ENCODE results near the gene SLC25A39.

SLC25A39 gene

DNA sequence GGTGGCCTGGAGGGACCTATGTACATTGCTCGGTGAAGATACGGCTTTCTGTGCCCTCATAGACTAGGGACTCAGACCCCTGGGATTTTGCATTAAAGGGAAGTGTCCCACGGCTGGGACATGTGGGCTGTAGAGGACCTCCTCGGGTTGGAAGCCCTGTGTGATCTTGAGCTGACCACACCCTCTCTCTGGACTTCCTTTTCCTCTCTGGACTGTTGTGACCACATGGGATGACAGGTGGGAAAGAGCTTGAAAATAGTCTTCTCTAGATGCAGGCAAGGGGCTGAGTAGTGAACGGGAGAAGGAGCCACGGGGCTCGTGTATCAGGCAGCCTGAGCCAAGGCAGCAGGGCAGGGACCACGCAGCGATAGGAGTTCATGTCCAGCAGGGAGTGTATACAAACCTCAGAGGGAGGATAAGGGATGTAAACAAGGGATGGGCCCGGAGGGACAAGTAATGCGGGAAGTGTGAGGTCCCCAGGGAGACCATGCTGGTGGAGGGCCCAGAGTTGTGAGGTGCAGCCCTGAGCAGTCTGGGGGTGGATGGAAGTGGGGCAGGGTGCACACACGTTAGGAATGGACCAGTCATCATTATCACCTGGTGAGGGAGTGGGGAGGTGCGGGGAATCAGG lies 52.2 kb downstream of the SLC25A39 start:
- DNase-seq = no peak

All from NCI-H510A (cell line).